HEK293 (cell line): ENCODE data around the gene HIRIP3.
A peak's percentile ranks its signal among the peaks of the same experiment; 100 is the strongest.

Source experiments
- BCL11A ChIP-seq: fragments of 450-650 bp; formaldehyde crosslinking; IDR thresholded peaks from 2 replicates; pipeline ENCODE4 v1.5.1; 2016; ENCODE audit warnings: low read depth, missing biosample characterization, missing genetic modification characterization
- KLF1 ChIP-seq: fragments of 450-650 bp; formaldehyde crosslinking; IDR thresholded peaks from 2 replicates; pipeline ENCODE4 v1.5.1; 2016; ENCODE audit warnings: missing biosample characterization, missing genetic modification characterization
- MEIS1 ChIP-seq: sonication (generic); formaldehyde crosslinking; IDR thresholded peaks from 2 replicates; pipeline ENCODE4 v1.8.1; 2022; ENCODE audit warnings: missing genetic modification reagents, mild to moderate bottlenecking, borderline replicate concordance
- MZF1 ChIP-seq: fragments of 450-650 bp; formaldehyde crosslinking; IDR thresholded peaks from 2 replicates; pipeline ENCODE4 v1.5.1; 2017; ENCODE audit warnings: missing biosample characterization, missing genetic modification characterization, borderline replicate concordance
- OSR2 ChIP-seq: fragments of 450-650 bp; formaldehyde crosslinking; IDR thresholded peaks from 2 replicates; pipeline ENCODE4 v1.5.1; 2016; ENCODE audit warnings: missing biosample characterization, missing genetic modification characterization
- REPIN1 ChIP-seq: fragments of 450-650 bp; formaldehyde crosslinking; IDR thresholded peaks from 2 replicates; pipeline ENCODE4 v1.5.1; 2017; ENCODE audit warnings: missing biosample characterization, missing genetic modification characterization, low read depth
- YY1 ChIP-seq: fragments of 450-650 bp; formaldehyde crosslinking; IDR thresholded peaks from 2 replicates; pipeline ENCODE4 v1.5.1; 2018; ENCODE audit warnings: missing biosample characterization, missing genetic modification characterization
- ZBTB20 ChIP-seq: fragments of 450-650 bp; formaldehyde crosslinking; IDR thresholded peaks from 2 replicates; pipeline ENCODE4 v1.5.1; 2016; ENCODE audit warnings: missing biosample characterization, missing genetic modification characterization
- ZBTB21 ChIP-seq: fragments of 450-650 bp; formaldehyde crosslinking; IDR thresholded peaks from 2 replicates; pipeline ENCODE4 v1.5.1; 2017; ENCODE audit warnings: missing biosample characterization, missing genetic modification characterization
- ZBTB7A ChIP-seq: fragments of 450-650 bp; formaldehyde crosslinking; IDR thresholded peaks from 2 replicates; pipeline ENCODE4 v1.5.1; 2016; ENCODE audit warnings: low read depth, missing biosample characterization, missing genetic modification characterization
- ZFP69B ChIP-seq: fragments of 450-650 bp; formaldehyde crosslinking; IDR thresholded peaks from 2 replicates; pipeline ENCODE4 v1.5.1; 2016; ENCODE audit warnings: missing biosample characterization, missing genetic modification characterization
- ZNF10 ChIP-seq: fragments of 450-650 bp; formaldehyde crosslinking; IDR thresholded peaks from 2 replicates; pipeline ENCODE4 v1.5.1; 2017; ENCODE audit warnings: missing biosample characterization, missing genetic modification characterization
- ZNF132 ChIP-seq: fragments of 450-650 bp; formaldehyde crosslinking; IDR thresholded peaks from 2 replicates; pipeline ENCODE4 v1.5.1; 2017; ENCODE audit warnings: missing biosample characterization, missing genetic modification characterization, borderline replicate concordance
- ZNF140 ChIP-seq: fragments of 450-650 bp; formaldehyde crosslinking; IDR thresholded peaks from 2 replicates; pipeline ENCODE4 v1.5.1; 2016; ENCODE audit warnings: missing biosample characterization, missing genetic modification characterization
- ZNF169 ChIP-seq: fragments of 450-650 bp; formaldehyde crosslinking; IDR thresholded peaks from 2 replicates; pipeline ENCODE4 v1.5.1; 2016; ENCODE audit warnings: missing biosample characterization, missing genetic modification characterization
- ZNF184 ChIP-seq: fragments of 450-650 bp; IDR thresholded peaks from 2 replicates; pipeline ENCODE4 v1.5.1; 2018; ENCODE audit warnings: missing biosample characterization, mild to moderate bottlenecking, missing genetic modification characterization
- ZNF2 ChIP-seq: fragments of 450-650 bp; formaldehyde crosslinking; IDR thresholded peaks from 2 replicates; pipeline ENCODE4 v1.5.1; 2016; ENCODE audit warnings: missing biosample characterization, missing genetic modification characterization
- ZNF202 ChIP-seq: fragments of 450-650 bp; formaldehyde crosslinking; IDR thresholded peaks from 2 replicates; pipeline ENCODE4 v1.5.1; 2016; ENCODE audit warnings: missing biosample characterization, missing genetic modification characterization, borderline replicate concordance
- ZNF223 ChIP-seq: fragments of 450-650 bp; formaldehyde crosslinking; IDR thresholded peaks from 2 replicates; pipeline ENCODE4 v1.5.1; 2016; ENCODE audit warnings: missing biosample characterization, missing genetic modification characterization
- ZNF248 ChIP-seq: fragments of 450-650 bp; formaldehyde crosslinking; IDR thresholded peaks from 2 replicates; pipeline ENCODE4 v1.5.1; 2017; ENCODE audit warnings: missing biosample characterization, missing genetic modification characterization
- ZNF394 ChIP-seq: fragments of 450-650 bp; formaldehyde crosslinking; IDR thresholded peaks from 2 replicates; pipeline ENCODE4 v1.5.1; 2016; ENCODE audit warnings: missing biosample characterization, missing genetic modification characterization, mild to moderate bottlenecking, moderate library complexity, borderline replicate concordance
- ZNF544 ChIP-seq: fragments of 450-650 bp; formaldehyde crosslinking; IDR thresholded peaks from 2 replicates; pipeline ENCODE4 v1.5.0; 2017; ENCODE audit warnings: missing biosample characterization, missing genetic modification characterization
- ZNF707 ChIP-seq: fragments of 450-650 bp; formaldehyde crosslinking; IDR thresholded peaks from 2 replicates; pipeline ENCODE4 v1.5.1; 2016; ENCODE audit warnings: missing biosample characterization, missing genetic modification characterization
- ZNF76 ChIP-seq: fragments of 450-650 bp; formaldehyde crosslinking; IDR thresholded peaks from 2 replicates; pipeline ENCODE4; 2016; ENCODE audit warnings: low read depth, missing biosample characterization, missing genetic modification characterization, borderline replicate concordance
- ZNF777 ChIP-seq: fragments of 450-650 bp; formaldehyde crosslinking; IDR thresholded peaks from 2 replicates; pipeline ENCODE4 v1.5.1; 2017; ENCODE audit warnings: missing biosample characterization, missing genetic modification characterization, borderline replicate concordance
- TF ChIP-seq, protein P1 (sequence below): fragments of 450-650 bp; formaldehyde crosslinking; IDR thresholded peaks from 2 replicates; pipeline ENCODE4 v1.5.1; 2016; ENCODE audit warnings: missing biosample characterization, missing genetic modification characterization
- TF ChIP-seq, protein P2 (sequence below): fragments of 450-650 bp; formaldehyde crosslinking; IDR thresholded peaks from 2 replicates; pipeline ENCODE4 v1.5.1; 2016; ENCODE audit warnings: missing biosample characterization, missing genetic modification characterization
- TF ChIP-seq, protein P3 (sequence below): fragments of 450-650 bp; formaldehyde crosslinking; IDR thresholded peaks from 2 replicates; pipeline ENCODE4 v1.5.1; 2016; ENCODE audit warnings: missing biosample characterization, missing genetic modification characterization, borderline replicate concordance
- TF ChIP-seq, protein P4 (sequence below): fragments of 450-650 bp; formaldehyde crosslinking; IDR thresholded peaks from 2 replicates; pipeline ENCODE4 v1.5.1; 2017; ENCODE audit warnings: missing biosample characterization, missing genetic modification characterization

HIRIP3 gene

DNA sequence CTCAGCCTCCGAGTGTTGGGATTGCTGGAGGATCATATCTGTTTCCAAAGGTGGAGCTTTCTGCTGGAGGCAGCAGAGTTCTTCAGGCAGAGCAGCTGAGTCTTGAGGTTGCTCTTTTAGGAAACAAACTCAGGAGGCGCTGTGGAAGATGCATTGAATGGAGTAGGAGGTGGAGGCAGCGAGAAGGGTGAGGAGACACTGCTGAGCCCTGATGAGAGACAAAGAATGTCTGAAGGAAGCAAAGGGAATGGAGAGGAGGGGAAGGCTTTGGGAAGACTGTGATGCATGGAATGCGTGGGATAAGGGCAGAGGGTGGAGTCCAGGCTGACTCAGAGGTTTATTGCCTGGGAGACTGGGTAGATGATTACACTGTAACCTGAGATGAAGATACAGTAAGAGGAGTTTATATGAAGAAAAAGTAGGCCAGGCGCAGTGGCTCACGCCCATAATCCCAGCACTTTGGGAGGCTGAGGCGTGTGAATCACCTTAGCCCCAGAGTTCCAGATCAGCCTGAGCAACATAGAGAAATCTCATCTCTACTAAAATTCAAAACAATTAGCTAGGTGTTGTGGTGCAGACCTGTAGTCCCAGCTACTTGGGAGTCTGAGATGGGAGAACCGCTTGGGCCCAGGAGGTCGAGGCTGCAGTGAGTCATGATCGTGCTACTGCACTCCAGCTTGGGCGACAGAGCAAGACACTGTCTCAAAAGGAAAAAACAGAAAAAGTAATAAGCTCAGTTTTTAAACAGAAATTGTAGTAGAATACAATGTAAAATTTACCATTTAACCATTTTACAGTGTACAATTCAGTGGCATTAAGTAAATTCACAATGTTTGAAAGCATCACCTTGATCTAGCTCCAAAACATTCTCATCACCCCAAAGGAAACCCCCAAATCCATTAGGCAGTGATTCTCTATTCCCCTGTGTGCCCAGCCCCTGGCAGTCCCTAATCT lies 51.3 kb downstream of the HIRIP3 start (continued):
- TF ChIP-seq ZNF2 (tag by site-specific recombination): peak; percentile 99
- TF ChIP-seq ZFP69B (tag by site-specific recombination): peak; percentile 91; the same call in 1 of the 2 replicates
- TF ChIP-seq ZNF223: no peak
- no peak; the same call in none of the 2 replicates for TF ChIP-seq ZNF184 (tag by site-specific recombination)
- TF ChIP-seq ZBTB20 (tag by site-specific recombination): peak; percentile 90
- TF ChIP-seq, protein P1, sequence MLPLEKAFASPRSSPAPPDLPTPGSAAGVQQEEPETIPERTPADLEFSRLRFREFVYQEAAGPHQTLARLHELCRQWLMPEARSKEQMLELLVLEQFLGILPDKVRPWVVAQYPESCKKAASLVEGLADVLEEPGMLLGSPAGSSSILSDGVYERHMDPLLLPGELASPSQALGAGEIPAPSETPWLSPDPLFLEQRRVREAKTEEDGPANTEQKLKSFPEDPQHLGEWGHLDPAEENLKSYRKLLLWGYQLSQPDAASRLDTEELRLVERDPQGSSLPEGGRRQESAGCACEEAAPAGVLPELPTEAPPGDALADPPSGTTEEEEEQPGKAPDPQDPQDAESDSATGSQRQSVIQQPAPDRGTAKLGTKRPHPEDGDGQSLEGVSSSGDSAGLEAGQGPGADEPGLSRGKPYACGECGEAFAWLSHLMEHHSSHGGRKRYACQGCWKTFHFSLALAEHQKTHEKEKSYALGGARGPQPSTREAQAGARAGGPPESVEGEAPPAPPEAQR (tag by site-specific recombination): no peak
- no peak for TF ChIP-seq ZNF707 (tag by site-specific recombination)
- TF ChIP-seq REPIN1 (tag by site-specific recombination): no peak
- TF ChIP-seq ZNF202 (tag by site-specific recombination): no peak
- TF ChIP-seq, protein P2, sequence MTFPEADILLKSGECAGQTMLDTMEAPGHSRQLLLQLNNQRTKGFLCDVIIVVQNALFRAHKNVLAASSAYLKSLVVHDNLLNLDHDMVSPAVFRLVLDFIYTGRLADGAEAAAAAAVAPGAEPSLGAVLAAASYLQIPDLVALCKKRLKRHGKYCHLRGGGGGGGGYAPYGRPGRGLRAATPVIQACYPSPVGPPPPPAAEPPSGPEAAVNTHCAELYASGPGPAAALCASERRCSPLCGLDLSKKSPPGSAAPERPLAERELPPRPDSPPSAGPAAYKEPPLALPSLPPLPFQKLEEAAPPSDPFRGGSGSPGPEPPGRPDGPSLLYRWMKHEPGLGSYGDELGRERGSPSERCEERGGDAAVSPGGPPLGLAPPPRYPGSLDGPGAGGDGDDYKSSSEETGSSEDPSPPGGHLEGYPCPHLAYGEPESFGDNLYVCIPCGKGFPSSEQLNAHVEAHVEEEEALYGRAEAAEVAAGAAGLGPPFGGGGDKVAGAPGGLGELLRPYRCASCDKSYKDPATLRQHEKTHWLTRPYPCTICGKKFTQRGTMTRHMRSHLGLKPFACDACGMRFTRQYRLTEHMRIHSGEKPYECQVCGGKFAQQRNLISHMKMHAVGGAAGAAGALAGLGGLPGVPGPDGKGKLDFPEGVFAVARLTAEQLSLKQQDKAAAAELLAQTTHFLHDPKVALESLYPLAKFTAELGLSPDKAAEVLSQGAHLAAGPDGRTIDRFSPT (tag by site-specific recombination): no peak; the same call in 1 of the 2 replicates
- no peak for TF ChIP-seq YY1 (tag by site-specific recombination)
- peak; percentile 95 for TF ChIP-seq OSR2 (tag by site-specific recombination)
- peak; percentile 62; the same call in 1 of the 2 replicates for TF ChIP-seq ZBTB21
- TF ChIP-seq ZNF544: no peak
- peak; percentile 70; the same call in 1 of the 2 replicates for TF ChIP-seq MZF1
- TF ChIP-seq ZNF132 (tag by site-specific recombination): no peak
- TF ChIP-seq, protein P3, sequence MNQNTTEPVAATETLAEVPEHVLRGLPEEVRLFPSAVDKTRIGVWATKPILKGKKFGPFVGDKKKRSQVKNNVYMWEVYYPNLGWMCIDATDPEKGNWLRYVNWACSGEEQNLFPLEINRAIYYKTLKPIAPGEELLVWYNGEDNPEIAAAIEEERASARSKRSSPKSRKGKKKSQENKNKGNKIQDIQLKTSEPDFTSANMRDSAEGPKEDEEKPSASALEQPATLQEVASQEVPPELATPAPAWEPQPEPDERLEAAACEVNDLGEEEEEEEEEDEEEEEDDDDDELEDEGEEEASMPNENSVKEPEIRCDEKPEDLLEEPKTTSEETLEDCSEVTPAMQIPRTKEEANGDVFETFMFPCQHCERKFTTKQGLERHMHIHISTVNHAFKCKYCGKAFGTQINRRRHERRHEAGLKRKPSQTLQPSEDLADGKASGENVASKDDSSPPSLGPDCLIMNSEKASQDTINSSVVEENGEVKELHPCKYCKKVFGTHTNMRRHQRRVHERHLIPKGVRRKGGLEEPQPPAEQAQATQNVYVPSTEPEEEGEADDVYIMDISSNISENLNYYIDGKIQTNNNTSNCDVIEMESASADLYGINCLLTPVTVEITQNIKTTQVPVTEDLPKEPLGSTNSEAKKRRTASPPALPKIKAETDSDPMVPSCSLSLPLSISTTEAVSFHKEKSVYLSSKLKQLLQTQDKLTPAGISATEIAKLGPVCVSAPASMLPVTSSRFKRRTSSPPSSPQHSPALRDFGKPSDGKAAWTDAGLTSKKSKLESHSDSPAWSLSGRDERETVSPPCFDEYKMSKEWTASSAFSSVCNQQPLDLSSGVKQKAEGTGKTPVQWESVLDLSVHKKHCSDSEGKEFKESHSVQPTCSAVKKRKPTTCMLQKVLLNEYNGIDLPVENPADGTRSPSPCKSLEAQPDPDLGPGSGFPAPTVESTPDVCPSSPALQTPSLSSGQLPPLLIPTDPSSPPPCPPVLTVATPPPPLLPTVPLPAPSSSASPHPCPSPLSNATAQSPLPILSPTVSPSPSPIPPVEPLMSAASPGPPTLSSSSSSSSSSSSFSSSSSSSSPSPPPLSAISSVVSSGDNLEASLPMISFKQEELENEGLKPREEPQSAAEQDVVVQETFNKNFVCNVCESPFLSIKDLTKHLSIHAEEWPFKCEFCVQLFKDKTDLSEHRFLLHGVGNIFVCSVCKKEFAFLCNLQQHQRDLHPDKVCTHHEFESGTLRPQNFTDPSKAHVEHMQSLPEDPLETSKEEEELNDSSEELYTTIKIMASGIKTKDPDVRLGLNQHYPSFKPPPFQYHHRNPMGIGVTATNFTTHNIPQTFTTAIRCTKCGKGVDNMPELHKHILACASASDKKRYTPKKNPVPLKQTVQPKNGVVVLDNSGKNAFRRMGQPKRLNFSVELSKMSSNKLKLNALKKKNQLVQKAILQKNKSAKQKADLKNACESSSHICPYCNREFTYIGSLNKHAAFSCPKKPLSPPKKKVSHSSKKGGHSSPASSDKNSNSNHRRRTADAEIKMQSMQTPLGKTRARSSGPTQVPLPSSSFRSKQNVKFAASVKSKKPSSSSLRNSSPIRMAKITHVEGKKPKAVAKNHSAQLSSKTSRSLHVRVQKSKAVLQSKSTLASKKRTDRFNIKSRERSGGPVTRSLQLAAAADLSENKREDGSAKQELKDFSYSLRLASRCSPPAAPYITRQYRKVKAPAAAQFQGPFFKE (tag by site-specific recombination): no peak
- TF ChIP-seq ZNF10 (tag by site-specific recombination): peak; percentile 9; the same call in 1 of the 2 replicates
- TF ChIP-seq, protein P4, sequence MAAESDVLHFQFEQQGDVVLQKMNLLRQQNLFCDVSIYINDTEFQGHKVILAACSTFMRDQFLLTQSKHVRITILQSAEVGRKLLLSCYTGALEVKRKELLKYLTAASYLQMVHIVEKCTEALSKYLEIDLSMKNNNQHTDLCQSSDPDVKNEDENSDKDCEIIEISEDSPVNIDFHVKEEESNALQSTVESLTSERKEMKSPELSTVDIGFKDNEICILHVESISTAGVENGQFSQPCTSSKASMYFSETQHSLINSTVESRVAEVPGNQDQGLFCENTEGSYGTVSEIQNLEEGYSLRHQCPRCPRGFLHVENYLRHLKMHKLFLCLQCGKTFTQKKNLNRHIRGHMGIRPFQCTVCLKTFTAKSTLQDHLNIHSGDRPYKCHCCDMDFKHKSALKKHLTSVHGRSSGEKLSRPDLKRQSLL (tag by site-specific recombination): peak; percentile 80; the same call in 1 of the 2 replicates
- TF ChIP-seq ZNF777 (tag by site-specific recombination): no peak
- peak; percentile 99 for TF ChIP-seq KLF1
- TF ChIP-seq ZNF140 (tag by site-specific recombination): no peak
- TF ChIP-seq ZNF76 (tag by site-specific recombination): peak; percentile 85
- TF ChIP-seq ZNF169 (tag by site-specific recombination): no peak
- TF ChIP-seq BCL11A (tag by site-specific recombination): peak; percentile 91
- TF ChIP-seq ZNF394 (tag by site-specific recombination): peak; percentile 83
- TF ChIP-seq MEIS1 (CRISPR knock-in tag): no peak
- no peak for TF ChIP-seq ZBTB7A (tag by site-specific recombination)
- TF ChIP-seq ZNF248 (tag by site-specific recombination): no peak
